Measurements from ENCODE around the gene PHACTR3. TPM values are rescaled to one million over a fixed set of nuclear protein-coding genes. Genes with fewer than 3 reads are reported as not detected.

PHACTR3 gene
- total RNA-seq, 1 experiment from 2014 or later: not detected

DNA sequence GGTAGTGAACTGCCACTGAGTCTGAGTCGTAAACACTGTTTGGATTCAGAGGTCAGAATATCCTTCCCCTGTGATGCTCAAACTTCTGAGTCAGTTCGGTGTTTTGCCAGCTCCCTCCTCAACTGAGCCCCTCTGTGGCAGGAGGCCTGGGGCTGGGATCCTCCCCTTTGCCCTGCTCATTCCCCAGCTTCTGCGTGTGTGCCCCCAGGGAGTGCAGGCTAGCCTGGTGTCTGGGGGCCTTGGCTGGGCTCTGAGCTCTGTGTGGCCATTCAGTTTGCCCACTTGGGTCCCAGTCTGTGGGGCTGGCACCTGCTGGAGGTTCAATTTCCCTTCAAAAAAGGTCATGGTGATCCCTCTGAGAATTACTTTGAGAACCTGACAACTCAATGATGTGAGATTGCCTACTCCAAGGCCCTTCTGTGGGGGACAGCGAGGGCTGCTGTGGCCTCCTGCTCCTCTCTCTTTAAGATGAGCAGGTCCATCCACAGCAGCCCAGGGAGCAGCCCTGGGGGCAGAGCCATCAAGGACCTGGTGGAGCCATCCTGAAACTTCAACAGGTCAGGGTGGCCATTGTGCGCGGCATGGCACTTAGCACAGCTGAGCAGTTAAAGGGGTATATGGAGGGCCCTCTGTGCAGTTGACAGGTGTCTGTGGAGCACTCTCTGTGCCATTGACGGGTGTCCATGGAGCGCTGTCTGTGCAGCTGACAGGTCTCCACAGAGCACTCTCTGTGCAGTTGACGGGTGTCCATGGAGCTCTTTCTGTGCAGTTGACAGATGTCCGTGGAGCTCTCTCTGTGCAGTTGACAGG, 181.9 kb downstream of the PHACTR3 start:
- Histone ChIP-seq H2BK5ac (ENCODE audit: insufficient read length, low read length) (no peak overlapping the region), H3K79me2 (ENCODE audit: insufficient read depth, low read length) (no peaks in the 10 kb centered on the region), H3K79me1 (ENCODE audit: insufficient read depth, low read depth, low read length, poor library complexity, severe bottlenecking) (no peaks in the 10 kb centered on the region), H2BK20ac (ENCODE audit: low read depth, low read length, poor library complexity, severe bottlenecking) (no peak overlapping the region), H4K5ac (ENCODE audit: insufficient read length, low read depth, low read length) (no peak overlapping the region), H4K8ac (replicated peaks; ENCODE audit: insufficient read length, low read depth, low read length) (no peak overlapping the region), H2BK15ac (ENCODE audit: low read depth, low read length) (no peak overlapping the region), H3K23ac (ENCODE audit: insufficient read length, low read depth, low read length) (no peak overlapping the region), H3K27ac (ENCODE audit: insufficient read length, low read depth, low read length) (no peak overlapping the region), H3K4ac (ENCODE audit: low read depth, low read length) (no peak overlapping the region), H3K9me3 (ENCODE audit: control insufficient read depth, low read depth, low read length) (no peaks in the 10 kb centered on the region), H2AK5ac (ENCODE audit: insufficient read length, low read length) (no peak overlapping the region), H3K56ac (ENCODE audit: insufficient read length, low read depth, low read length) (no peak overlapping the region), H3K4me1 (ENCODE audit: insufficient read depth, low read length) (no peaks in the 10 kb centered on the region), H3T11ph (ENCODE audit: low read length) (no peak overlapping the region), H2BK12ac (ENCODE audit: insufficient read length, low read depth, low read length) (no peak overlapping the region), H2BK120ac (ENCODE audit: low read depth, low read length, poor library complexity, severe bottlenecking) (no peak overlapping the region), H3K27me3 (ENCODE audit: insufficient read depth, low read length) (no peaks in the 10 kb centered on the region), H4K20me1 (ENCODE audit: control insufficient read depth, insufficient read depth, insufficient read length) (no peaks in the 10 kb centered on the region), H3K23me2 (ENCODE audit: insufficient read length, low read depth, low read length, poor library complexity, severe bottlenecking) (no peaks in the 10 kb centered on the region), H4K91ac (ENCODE audit: insufficient read length, low read depth, low read length) (no peak overlapping the region), H3K18ac (ENCODE audit: insufficient read length, low read depth, low read length) (no peak overlapping the region), H3K4me2 (ENCODE audit: insufficient read depth, insufficient read length, low read length) (no peak overlapping the region), H2AFZ (ENCODE audit: low read length) (no peak overlapping the region), H3K14ac (ENCODE audit: insufficient read depth, low read length) (no peak overlapping the region), H3K9ac (ENCODE audit: extremely low read depth, insufficient read length, low read length) (no peak overlapping the region)
- WGBS (ENCODE audit: extremely low coverage, insufficient read length, low lambda C conversion rate): no CpG with 5 or more reads among the region's 10 CpGs
- Mint-ChIP-seq H3K36me3 (ENCODE audit: insufficient read depth in 1 of 3, low read depth in 3 of 3) (no peaks in the 10 kb centered on the region), H3K27me3 (ENCODE audit: low read depth) (peaks cover 24% of the 10 kb centered on the region), H3K9me3 (peaks cover under 1 to 21% of the 10 kb centered on the region in 2 experiments; a peak in 3 of 5 replicates), H3K4me3 (no peak overlapping the region), H3K4me1 (peaks cover 0 to 7% of the 10 kb centered on the region in 2 experiments; a peak in 2 of 4 replicates), H3K27ac (peak overlapping the region in 1 of 3 experiments; percentile 4; a peak in 1 of 7 replicates)
- TF ChIP-seq, protein P1, sequence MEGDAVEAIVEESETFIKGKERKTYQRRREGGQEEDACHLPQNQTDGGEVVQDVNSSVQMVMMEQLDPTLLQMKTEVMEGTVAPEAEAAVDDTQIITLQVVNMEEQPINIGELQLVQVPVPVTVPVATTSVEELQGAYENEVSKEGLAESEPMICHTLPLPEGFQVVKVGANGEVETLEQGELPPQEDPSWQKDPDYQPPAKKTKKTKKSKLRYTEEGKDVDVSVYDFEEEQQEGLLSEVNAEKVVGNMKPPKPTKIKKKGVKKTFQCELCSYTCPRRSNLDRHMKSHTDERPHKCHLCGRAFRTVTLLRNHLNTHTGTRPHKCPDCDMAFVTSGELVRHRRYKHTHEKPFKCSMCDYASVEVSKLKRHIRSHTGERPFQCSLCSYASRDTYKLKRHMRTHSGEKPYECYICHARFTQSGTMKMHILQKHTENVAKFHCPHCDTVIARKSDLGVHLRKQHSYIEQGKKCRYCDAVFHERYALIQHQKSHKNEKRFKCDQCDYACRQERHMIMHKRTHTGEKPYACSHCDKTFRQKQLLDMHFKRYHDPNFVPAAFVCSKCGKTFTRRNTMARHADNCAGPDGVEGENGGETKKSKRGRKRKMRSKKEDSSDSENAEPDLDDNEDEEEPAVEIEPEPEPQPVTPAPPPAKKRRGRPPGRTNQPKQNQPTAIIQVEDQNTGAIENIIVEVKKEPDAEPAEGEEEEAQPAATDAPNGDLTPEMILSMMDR (conservative IDR thresholded peaks at IDR 0.05): no peak
- peak; percentile 9 for DNase-seq

All from H9 (cell line).